ENCODE data around the gene MYCT1.

MYCT1 gene

GRCh38 chr6:152723398-152723797 is 25.7 kb downstream of the MYCT1 start:
- DNase-seq (ENCODE audit: low spot score) = no peak

- DNase-seq (ENCODE audit: low spot score) = no peak
Observed at GRCh38 chr6:152726313-152726712, 28.6 kb downstream of the MYCT1 start.

- no peak for DNase-seq (ENCODE audit: low spot score)
Observed at GRCh38 chr6:152727507-152727906, 29.8 kb downstream of the MYCT1 start.

GRCh38 chr6:152734630-152735029 is 36.9 kb downstream of the MYCT1 start:
- no peak for DNase-seq (ENCODE audit: low spot score)

GRCh38 chr6:152736687-152737273 is 39.1 kb downstream of the MYCT1 start:
- DNase-seq (ENCODE audit: low spot score) = no peak

GRCh38 chr6:152745509-152746171 is 47.9 kb downstream of the MYCT1 start:
- no peak for DNase-seq (ENCODE audit: low spot score)

- no peak for DNase-seq (ENCODE audit: low spot score)
Observed at GRCh38 chr6:152746172-152746553, 48.5 kb downstream of the MYCT1 start.

GRCh38 chr6:152748843-152749242 is 51.1 kb downstream of the MYCT1 start:
- DNase-seq (ENCODE audit: low spot score) = no peak

- DNase-seq (ENCODE audit: low spot score) = no peak
Observed at GRCh38 chr6:152749336-152749735, 51.6 kb downstream of the MYCT1 start.

GRCh38 chr6:152750694-152751093 is 53.0 kb downstream of the MYCT1 start, which contains the start of gene VIP:
Gene VIP (plus strand): TSS chr6:152750797. CDS start chr6:152752178, 1,381 bp downstream.
- no peak for DNase-seq (ENCODE audit: low spot score)

GRCh38 chr6:152765331-152765730 is 67.6 kb downstream of the MYCT1 start:
- no peak for DNase-seq (ENCODE audit: low spot score)

GRCh38 chr6:152769159-152769558 is 71.5 kb downstream of the MYCT1 start:
- no peak for DNase-seq (ENCODE audit: low spot score)

GRCh38 chr6:152769993-152770392 is 72.3 kb downstream of the MYCT1 start:
- no peak for DNase-seq (ENCODE audit: low spot score)

GRCh38 chr6:152771061-152771687 is 73.5 kb downstream of the MYCT1 start:
- no peak for DNase-seq (ENCODE audit: low spot score)

All from CD4-positive, alpha-beta T cell treated with Interleukin-6 at 100 ng/mL for 8 hours (primary cell).